ENCODE results near the gene RABGGTB.
"Not testable (repeated sequence)": the region's sequence is repeated elsewhere in the genome, so short reads cannot be mapped to it uniquely, and the experiment has no call there.

The RABGGTB gene

GRCh38 chr1:75785983-75786853 is at the start of gene RABGGTB:
Gene RABGGTB (plus strand): TSS chr1:75786256. CDS start chr1:75786272, 16 bp downstream.
- TF ChIP-seq, protein P1, sequence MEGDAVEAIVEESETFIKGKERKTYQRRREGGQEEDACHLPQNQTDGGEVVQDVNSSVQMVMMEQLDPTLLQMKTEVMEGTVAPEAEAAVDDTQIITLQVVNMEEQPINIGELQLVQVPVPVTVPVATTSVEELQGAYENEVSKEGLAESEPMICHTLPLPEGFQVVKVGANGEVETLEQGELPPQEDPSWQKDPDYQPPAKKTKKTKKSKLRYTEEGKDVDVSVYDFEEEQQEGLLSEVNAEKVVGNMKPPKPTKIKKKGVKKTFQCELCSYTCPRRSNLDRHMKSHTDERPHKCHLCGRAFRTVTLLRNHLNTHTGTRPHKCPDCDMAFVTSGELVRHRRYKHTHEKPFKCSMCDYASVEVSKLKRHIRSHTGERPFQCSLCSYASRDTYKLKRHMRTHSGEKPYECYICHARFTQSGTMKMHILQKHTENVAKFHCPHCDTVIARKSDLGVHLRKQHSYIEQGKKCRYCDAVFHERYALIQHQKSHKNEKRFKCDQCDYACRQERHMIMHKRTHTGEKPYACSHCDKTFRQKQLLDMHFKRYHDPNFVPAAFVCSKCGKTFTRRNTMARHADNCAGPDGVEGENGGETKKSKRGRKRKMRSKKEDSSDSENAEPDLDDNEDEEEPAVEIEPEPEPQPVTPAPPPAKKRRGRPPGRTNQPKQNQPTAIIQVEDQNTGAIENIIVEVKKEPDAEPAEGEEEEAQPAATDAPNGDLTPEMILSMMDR (IDR thresholded peaks at IDR 0.05; ENCODE audit: low read depth, low read length, missing control alignments): no peak
- H3K4me3 ChIP-seq (replicated peaks; ENCODE audit: low read depth, low read length): peak within 1 kb of the TSS; percentile 86
- DNase-seq (ENCODE audit: extremely low read depth, low read depth): peak; percentile 92

- no peak overlapping the region for H3K4me3 ChIP-seq (replicated peaks; ENCODE audit: low read depth, low read length)
- DNase-seq (ENCODE audit: extremely low read depth, low read depth): no peak
- TF ChIP-seq, protein P1 (IDR thresholded peaks at IDR 0.05; ENCODE audit: low read depth, low read length, missing control alignments): no peak
Measured at GRCh38 chr1:75742047-75742625, 43.9 kb upstream of the RABGGTB start.

DNA sequence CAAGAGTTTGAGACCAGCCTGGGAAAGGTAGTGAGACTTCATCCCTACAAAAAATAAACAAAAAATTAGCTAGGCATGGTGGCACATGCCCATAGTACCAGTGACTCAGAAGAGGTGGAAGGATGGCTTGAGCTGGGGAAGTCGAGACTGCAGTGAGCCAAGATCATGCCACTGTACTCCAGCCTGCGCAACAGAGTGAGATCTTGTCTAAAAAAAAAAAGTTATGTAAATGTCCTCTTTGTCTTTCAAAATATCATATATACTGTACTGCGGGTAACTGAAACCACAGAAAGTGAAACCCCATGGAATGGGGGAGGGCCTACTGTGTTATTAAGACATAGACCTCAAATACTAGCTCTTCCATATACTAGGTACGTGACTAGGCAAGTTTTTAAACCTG is 40.8 kb upstream of the RABGGTB start:
- no peak for DNase-seq (ENCODE audit: extremely low read depth, low read depth)
- TF ChIP-seq, protein P1 (IDR thresholded peaks at IDR 0.05; ENCODE audit: low read depth, low read length, missing control alignments): no peak
- no peak overlapping the region for H3K4me3 ChIP-seq (replicated peaks; ENCODE audit: low read depth, low read length)

GRCh38 chr1:75757210-75757609 is 28.8 kb upstream of the RABGGTB start:
- not testable (repeated sequence) for H3K4me3 ChIP-seq (replicated peaks; ENCODE audit: low read depth, low read length); DNase-seq (ENCODE audit: extremely low read depth, low read depth)

DNA sequence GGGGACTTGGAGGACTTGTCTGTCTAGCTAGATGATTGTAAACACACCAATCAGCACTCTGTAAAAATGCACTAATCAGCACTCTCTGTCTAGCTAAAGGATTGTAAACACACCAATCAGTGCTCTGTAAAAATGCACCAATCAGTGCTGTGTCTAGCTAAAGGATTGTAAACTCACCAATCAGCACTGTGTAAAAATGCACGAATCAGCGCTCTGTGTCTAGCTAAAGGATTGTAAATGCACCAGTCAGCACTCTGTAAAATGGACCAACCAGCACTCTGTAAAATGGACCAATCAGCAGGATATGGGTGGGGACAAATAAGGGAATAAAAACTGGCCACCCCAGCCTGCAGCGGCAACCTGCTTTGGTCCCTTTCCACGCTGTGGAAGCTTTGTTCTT is 27.5 kb upstream of the RABGGTB start:
- not testable (repeated sequence) for DNase-seq (ENCODE audit: extremely low read depth, low read depth); H3K4me3 ChIP-seq (replicated peaks; ENCODE audit: low read depth, low read length)

DNA sequence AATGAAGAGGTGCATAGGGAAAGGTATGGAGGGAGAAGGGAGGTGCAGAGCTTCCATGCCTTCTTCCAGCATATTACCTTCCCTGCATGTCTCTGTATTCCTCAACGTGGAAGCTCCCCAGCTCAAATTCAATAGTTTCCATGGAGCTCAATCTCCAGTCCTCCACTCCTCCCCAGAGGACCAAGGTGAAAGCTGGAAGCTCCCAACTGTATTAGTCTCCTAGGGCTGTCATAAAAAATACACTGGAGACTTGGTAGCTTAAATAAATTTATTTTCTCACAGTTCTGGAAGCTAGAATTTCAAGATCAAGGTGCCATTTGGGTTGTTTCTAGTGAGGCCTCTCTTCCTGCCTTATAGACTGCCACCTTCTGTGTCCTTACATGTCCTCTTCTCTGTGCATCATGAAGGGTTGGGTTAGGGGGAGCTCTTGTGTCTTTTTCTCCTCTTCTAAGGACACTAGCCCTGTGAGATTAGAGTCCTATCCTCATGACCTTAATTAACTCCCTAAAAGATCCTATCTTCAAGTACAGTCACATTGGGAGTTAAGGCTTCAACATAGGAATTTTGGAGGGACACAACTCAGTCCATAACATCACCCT is 21.9 kb upstream of the RABGGTB start:
- no peak overlapping the region for H3K4me3 ChIP-seq (replicated peaks; ENCODE audit: low read depth, low read length)
- TF ChIP-seq, protein P1 (IDR thresholded peaks at IDR 0.05; ENCODE audit: low read depth, low read length, missing control alignments): no peak
- no peak for DNase-seq (ENCODE audit: extremely low read depth, low read depth)

DNA sequence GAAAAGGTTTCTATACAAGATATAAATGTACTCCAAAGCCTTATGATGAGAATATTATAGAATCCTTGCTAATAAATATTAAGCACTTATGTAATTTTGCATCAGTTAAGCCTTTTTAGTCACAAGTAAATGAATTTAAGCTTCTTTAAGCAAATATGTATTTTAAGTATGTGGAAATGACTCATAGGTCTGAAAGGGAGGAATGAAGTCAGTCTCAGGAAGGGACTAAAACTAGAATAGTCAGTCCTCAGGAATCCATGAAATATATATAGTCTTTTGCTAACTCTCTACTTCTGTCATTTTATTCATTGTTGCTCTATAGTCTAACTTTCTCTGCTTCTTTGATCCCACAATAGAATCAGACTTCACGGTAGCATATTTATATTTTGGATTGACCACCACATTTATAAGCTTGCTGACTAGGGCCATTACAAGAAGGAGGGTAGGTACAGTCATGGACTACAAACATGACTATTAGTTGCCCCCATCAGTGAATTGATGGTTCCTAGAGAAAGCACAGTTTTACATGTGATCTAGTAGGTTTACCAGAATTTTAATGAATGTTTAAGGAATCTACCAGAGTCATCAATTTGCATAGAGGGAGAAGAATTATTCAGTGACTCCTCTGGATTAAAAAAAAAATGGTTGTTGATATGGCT is 20.2 kb upstream of the RABGGTB start:
- TF ChIP-seq, protein P1 (IDR thresholded peaks at IDR 0.05; ENCODE audit: low read depth, low read length, missing control alignments): no peak
- H3K4me3 ChIP-seq (replicated peaks; ENCODE audit: low read depth, low read length): no peak overlapping the region
- peak; percentile 31 for DNase-seq (ENCODE audit: extremely low read depth, low read depth)
